Hepatocyte (in vitro differentiated cells): ENCODE data around the gene DOCK7. TPM values are rescaled to one million over a fixed set of nuclear protein-coding genes. Genes with fewer than 3 reads are reported as not detected.
"Not testable (repeated sequence)": the region's sequence is repeated elsewhere in the genome, so short reads cannot be mapped to it uniquely, and the experiment has no call there.

Experiments used
- DNase-seq: peaks from one replicate; pipeline ENCODE4 v3.0.0-alpha.2; 2016; ENCODE audit warnings: low spot score
- H2AFZ ChIP-seq: fragments of 200-600 bp; sonication (generic); 2 replicates; pipeline ENCODE4 v1.6.0; 2016; ENCODE audit warnings: antibody characterized with exemption, mild to moderate bottlenecking
- H3K27ac ChIP-seq: fragments of 200-600 bp; sonication (generic); 2 replicates; pipeline ENCODE4 v1.5.1; 2016; ENCODE audit warnings: mild to moderate bottlenecking
- H3K27me3 ChIP-seq: fragments of 200-600 bp; sonication (generic); 2 replicates; pipeline ENCODE4 v1.6.1; 2016
- H3K36me3 ChIP-seq: fragments of 200-600 bp; sonication (generic); replicated peaks from 2 replicates; pipeline ENCODE4 v1.5.1; 2016; ENCODE audit warnings: low read depth; ENCODE audit not compliant: insufficient read depth
- H3K4me1 ChIP-seq: fragments of 200-600 bp; sonication (generic); 2 replicates; pipeline ENCODE4 v1.5.1; 2016; ENCODE audit warnings: mild to moderate bottlenecking, moderate library complexity; ENCODE audit not compliant: insufficient read depth
- H3K4me2 ChIP-seq: fragments of 200-600 bp; sonication (generic); 2 replicates; pipeline ENCODE4 v1.6.0; 2016
- H3K4me3 ChIP-seq: fragments of 200-600 bp; sonication (generic); 2 replicates; pipeline ENCODE4 v1.5.1; 2016; ENCODE audit warnings: mild to moderate bottlenecking
- H3K79me2 ChIP-seq: fragments of 200-600 bp; sonication (generic); 2 replicates; pipeline ENCODE4 v1.6.0; 2017; ENCODE audit warnings: mild to moderate bottlenecking
- H3K9me2 ChIP-seq: fragments of 200-600 bp; sonication (generic); replicated peaks from 2 replicates; pipeline ENCODE4 v1.6.0; 2017; ENCODE audit warnings: mild to moderate bottlenecking; ENCODE audit not compliant: insufficient read depth
- H3K9me3 ChIP-seq: fragments of 200-600 bp; sonication (generic); 2 replicates; pipeline ENCODE4 v1.5.1; 2016; ENCODE audit warnings: low read depth, mild to moderate bottlenecking
- H4K20me1 ChIP-seq: fragments of 200-600 bp; sonication (generic); 2 replicates; pipeline ENCODE4 v1.6.0; 2016; ENCODE audit warnings: mild to moderate bottlenecking; ENCODE audit not compliant: insufficient read depth, poor library complexity, severe bottlenecking
- EZH2 ChIP-seq: fragments of 200-600 bp; sonication (generic); IDR thresholded peaks from 2 replicates; pipeline ENCODE4 v1.6.1; 2016; ENCODE audit warnings: antibody characterized with exemption, mild to moderate bottlenecking, borderline replicate concordance
- EZH2phosphoT487 ChIP-seq: fragments of 200-600 bp; sonication (generic); IDR thresholded peaks from one replicate; pipeline ENCODE4 v1.6.1; 2018; ENCODE audit warnings: antibody characterized with exemption, mild to moderate bottlenecking, low read depth, moderate library complexity; ENCODE audit not compliant: unreplicated experiment, severe bottlenecking
- WGBS: methylation state at CpG from one replicate; pipeline ENCODE4 v1.1.6; 2016; ENCODE audit warnings: low lambda C conversion rate; ENCODE audit errors: missing lambda C conversion rate; 5-methylcytosine and 5-hydroxymethylcytosine counted together
- polyA plus RNA-seq: library from polyadenylated mRNA; unstranded; fragments of >200 nt; fragmentation: Nextera tagmentation; extraction: Ambion mirVana; gene quantifications from 2 replicates; pipeline ENCODE4 v1.2.1, GENCODE V29; 2016
- total RNA-seq: library from RNA; depleted of rRNA; stranded (reverse); fragments of >200 nt; gene quantifications from 2 replicates; pipeline ENCODE4 v1.2.3, GENCODE V29; 2014
- TF ChIP-seq, protein P1 (sequence below): fragments of 200-600 bp; sonication (generic); IDR thresholded peaks from 2 replicates; pipeline ENCODE4 v1.5.1; 2016; ENCODE audit warnings: antibody characterized with exemption, mild to moderate bottlenecking; ENCODE audit not compliant: poor library complexity

DOCK7 gene
- total and polyA plus RNA-seq, 2 experiments from 2014 or later, result 22.4 to 53.4 TPM

DNA sequence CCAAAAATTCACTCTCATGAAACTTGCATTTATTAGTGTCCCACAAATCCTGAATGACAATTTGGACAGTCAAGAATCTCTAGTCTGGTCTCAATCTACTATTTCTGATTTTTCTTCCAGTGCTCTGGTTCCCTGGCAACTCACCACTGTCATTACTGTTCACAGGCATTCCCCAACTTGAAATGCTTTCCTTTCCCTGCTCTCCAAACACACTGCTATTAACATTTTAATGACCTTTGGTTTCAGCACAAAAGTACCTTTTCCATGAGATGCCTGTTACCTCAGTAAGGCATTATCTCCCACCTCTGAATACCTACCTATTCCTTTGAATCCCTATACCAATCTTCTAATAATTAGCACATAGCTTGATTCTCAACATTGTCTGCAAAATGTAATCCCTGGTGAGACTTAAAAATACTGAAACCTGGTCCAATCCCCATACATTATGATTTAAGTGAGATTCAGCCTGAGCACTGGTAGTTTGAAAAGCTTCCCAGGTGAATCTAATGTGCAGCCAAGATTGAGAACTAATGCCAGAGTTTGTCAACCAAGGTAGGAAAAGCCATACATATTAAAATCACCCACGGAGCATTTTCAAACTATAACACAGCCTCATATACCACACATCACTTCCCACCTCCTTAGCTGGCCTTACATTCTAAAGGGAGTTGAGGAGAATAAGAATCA is 102.6 kb downstream of the DOCK7 start:
- H3K36me3 ChIP-seq, result no peaks in the 10 kb centered on the region
- no peak overlapping the region for H3K27ac ChIP-seq
- H3K4me2 ChIP-seq, result no peak overlapping the region
- H4K20me1 ChIP-seq, result no peaks in the 10 kb centered on the region
- no peak overlapping the region for H2AFZ ChIP-seq
- H3K27me3 ChIP-seq, result no peaks in the 10 kb centered on the region
- no peaks in the 10 kb centered on the region for H3K9me2 ChIP-seq
- no peak overlapping the region for H3K4me3 ChIP-seq
- no peak for DNase-seq
- H3K79me2 ChIP-seq, result peaks cover 3% of the 10 kb centered on the region
- no peaks in the 10 kb centered on the region for H3K9me3 ChIP-seq
- WGBS, result 28% methylated on average over 1 of the region's 1 CpG
- TF ChIP-seq, protein P1, sequence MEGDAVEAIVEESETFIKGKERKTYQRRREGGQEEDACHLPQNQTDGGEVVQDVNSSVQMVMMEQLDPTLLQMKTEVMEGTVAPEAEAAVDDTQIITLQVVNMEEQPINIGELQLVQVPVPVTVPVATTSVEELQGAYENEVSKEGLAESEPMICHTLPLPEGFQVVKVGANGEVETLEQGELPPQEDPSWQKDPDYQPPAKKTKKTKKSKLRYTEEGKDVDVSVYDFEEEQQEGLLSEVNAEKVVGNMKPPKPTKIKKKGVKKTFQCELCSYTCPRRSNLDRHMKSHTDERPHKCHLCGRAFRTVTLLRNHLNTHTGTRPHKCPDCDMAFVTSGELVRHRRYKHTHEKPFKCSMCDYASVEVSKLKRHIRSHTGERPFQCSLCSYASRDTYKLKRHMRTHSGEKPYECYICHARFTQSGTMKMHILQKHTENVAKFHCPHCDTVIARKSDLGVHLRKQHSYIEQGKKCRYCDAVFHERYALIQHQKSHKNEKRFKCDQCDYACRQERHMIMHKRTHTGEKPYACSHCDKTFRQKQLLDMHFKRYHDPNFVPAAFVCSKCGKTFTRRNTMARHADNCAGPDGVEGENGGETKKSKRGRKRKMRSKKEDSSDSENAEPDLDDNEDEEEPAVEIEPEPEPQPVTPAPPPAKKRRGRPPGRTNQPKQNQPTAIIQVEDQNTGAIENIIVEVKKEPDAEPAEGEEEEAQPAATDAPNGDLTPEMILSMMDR, result no peak
- TF ChIP-seq EZH2phosphoT487, result no peak
- TF ChIP-seq EZH2, result no peak
- peaks cover 4% of the 10 kb centered on the region for H3K4me1 ChIP-seq

DNA sequence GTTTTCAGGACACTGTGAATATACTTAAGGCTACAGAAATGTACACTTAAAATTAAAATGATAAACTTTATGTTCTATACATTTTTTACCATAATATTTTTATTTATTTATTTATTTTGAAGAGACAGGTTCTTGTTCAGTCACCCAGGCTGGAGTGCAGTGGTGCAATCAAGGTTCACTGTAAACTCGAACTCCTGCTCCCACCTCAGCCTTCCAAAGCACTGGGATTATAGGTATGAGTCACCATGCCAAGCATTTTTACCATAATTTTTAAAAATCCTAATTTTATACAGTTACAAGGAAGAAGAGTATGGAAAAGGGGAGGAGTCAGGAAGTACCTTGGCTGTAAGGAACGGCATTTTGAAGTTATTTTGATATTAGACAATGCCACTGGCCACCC is 114.5 kb downstream of the DOCK7 start:
- no peaks in the 10 kb centered on the region for H3K27me3 ChIP-seq
- no peak overlapping the region for H3K4me2 ChIP-seq
- H2AFZ ChIP-seq, result no peak overlapping the region
- H3K4me1 ChIP-seq, result no peaks in the 10 kb centered on the region
- no peaks in the 10 kb centered on the region for H3K9me2 ChIP-seq
- no peak overlapping the region for H3K27ac ChIP-seq
- H4K20me1 ChIP-seq, result no peaks in the 10 kb centered on the region
- H3K9me3 ChIP-seq, result no peaks in the 10 kb centered on the region
- H3K4me3 ChIP-seq, result no peak overlapping the region
- 48% methylated on average over 2 of the region's 2 CpGs for WGBS
- TF ChIP-seq EZH2 (no peak), EZH2phosphoT487 (no peak)
- TF ChIP-seq, protein P1, result no peak
- no peaks in the 10 kb centered on the region for H3K36me3 ChIP-seq
- no peaks in the 10 kb centered on the region for H3K79me2 ChIP-seq
- no peak for DNase-seq

DNA sequence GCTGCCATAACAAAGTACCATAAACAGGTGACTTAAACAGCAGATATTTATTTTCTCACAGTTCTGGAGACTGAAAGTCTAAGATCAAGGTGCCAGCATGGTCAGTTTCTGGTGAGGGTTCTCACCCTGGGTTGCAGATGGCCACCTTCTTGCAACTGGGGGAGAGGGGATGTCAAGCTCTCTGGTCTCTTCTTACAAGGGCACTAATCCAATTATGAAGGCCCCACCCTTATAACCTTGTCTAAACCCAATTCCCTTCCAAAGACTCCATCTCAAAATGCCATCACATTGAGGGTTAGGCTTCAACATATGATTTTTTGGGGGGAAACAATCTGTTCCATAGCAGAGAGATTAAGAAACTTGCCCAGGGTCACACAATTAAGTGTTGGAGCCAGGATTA is 115.7 kb downstream of the DOCK7 start:
- H3K36me3 ChIP-seq, result no peaks in the 10 kb centered on the region

DNA sequence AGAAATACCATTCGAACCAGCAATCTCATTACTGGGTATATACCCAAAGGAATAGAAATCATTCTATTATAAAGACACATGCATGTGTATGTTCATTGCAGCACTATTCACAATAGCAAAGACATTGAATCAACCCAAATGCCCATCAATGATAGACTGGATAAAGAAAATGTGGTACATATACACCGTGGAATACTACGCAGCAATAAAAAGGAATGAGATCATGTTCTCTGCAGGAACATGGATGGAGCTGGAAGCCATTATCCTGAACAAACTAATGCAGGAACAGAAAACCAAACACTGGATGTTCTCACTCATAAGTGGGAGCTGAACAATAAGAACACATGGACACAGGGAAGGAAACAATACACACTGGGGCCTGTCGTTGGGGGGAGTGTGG is 116.7 kb downstream of the DOCK7 start:
- not testable (repeated sequence) for H3K9me2 ChIP-seq, H4K20me1 ChIP-seq, H3K79me2 ChIP-seq, DNase-seq, H3K9me3 ChIP-seq, H3K4me2 ChIP-seq, H2AFZ ChIP-seq, H3K27ac ChIP-seq, H3K36me3 ChIP-seq, H3K27me3 ChIP-seq, H3K4me3 ChIP-seq, H3K4me1 ChIP-seq
- WGBS, result 100% methylated on average over 4 of the region's 4 CpGs

More for the DNA sequence above, 115.7 kb downstream of the DOCK7 start:
- Histone ChIP-seq H3K9me3 (no peaks in the 10 kb centered on the region), H3K9me2 (no peaks in the 10 kb centered on the region), H3K4me3 (no peak overlapping the region), H3K27me3 (no peaks in the 10 kb centered on the region), H3K27ac (no peak overlapping the region), H3K79me2 (peaks cover 2% of the 10 kb centered on the region), H4K20me1 (no peaks in the 10 kb centered on the region), H3K4me1 (no peaks in the 10 kb centered on the region), H3K4me2 (no peak overlapping the region), H2AFZ (no peak overlapping the region)
- DNase-seq, result no peak
- TF ChIP-seq EZH2, result no peak
- TF ChIP-seq, protein P1, result no peak
- no peak for TF ChIP-seq EZH2phosphoT487

DNA sequence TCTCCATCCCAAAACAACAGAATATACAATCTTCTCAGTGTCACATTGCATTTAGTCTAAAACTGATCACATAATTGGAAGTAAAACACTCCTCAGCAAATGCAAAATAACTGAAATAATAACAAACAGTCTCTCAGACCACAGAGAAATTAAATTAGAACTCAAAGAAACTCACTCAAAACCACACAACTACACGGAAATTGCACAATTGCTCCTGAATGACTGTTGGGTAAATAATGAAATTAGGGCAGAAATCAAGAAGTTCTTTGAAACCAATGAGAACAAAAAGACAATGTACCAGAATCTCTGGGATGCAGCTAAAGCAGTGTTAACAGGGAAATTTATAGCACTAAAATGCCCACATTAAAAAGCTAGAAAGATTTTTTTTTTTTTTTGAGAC is 120.3 kb downstream of the DOCK7 start:
- not testable (repeated sequence) for H3K79me2 ChIP-seq, H3K36me3 ChIP-seq, H3K9me3 ChIP-seq, H3K9me2 ChIP-seq, H3K4me3 ChIP-seq, H3K4me2 ChIP-seq, H4K20me1 ChIP-seq, H3K4me1 ChIP-seq, H2AFZ ChIP-seq, H3K27me3 ChIP-seq, H3K27ac ChIP-seq, DNase-seq
- WGBS, result 86% methylated on average over 1 of the region's 1 CpG

DNA sequence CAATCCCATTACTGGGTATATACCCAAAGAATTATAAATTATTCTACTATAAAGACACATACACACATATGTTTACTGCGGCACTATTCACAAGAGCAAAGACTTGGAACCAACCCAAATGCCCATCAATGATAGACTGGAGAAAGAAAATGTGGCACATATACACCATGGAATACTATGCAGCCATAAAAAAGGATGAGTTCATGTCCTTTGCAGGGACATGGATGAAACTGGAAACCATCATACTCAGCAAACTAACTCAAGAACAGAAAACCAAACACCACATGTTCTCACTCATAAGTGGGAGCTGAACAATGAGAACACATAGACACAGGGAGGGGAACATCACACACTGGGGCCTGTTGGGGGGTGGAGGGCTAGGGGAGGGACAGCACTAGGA is 121.0 kb downstream of the DOCK7 start:
- H3K27me3 ChIP-seq, H3K27ac ChIP-seq, DNase-seq, H3K4me1 ChIP-seq, H3K4me3 ChIP-seq, H4K20me1 ChIP-seq, H3K36me3 ChIP-seq, H2AFZ ChIP-seq, H3K79me2 ChIP-seq, H3K9me3 ChIP-seq, H3K4me2 ChIP-seq, H3K9me2 ChIP-seq: not testable (repeated sequence)
- 97% methylated on average over 1 of the region's 1 CpG for WGBS
